NB4 (cell line): ENCODE results near the gene ABHD18.
"Not testable (repeated sequence)": the region's sequence is repeated elsewhere in the genome, so short reads cannot be mapped to it uniquely, and the experiment has no call there.

Source experiments
- POLR2A ChIP-seq: IDR thresholded peaks from 2 replicates; pipeline ENCODE4 v1.6.1; 2011; ENCODE audit warnings: mild to moderate bottlenecking; ENCODE audit not compliant: insufficient read length; ENCODE audit errors: extremely low read depth
- TF ChIP-seq, protein P1 (sequence below): IDR thresholded peaks from one replicate; pipeline ENCODE4 v1.5.1; 2012; ENCODE audit warnings: low read depth, low read length

DNA sequence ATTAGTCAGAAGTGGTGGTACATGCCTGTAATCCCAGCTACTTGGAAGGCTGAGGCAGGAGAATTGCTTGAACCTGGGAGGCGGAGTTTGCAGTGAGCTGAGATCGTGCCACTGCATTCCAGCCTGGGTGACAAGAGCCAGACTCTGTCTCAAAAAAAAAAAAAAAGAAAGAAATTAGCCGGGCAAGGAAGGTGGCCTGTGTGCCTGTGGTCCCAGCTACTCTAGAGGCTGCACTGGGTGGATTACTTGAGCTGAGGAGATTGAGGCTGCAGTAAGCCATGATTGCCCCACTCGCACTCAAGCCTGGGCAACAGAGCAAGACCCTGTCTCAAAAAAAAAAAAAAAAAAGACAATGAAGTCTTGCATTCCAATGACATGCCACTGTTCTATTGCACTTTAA is 5.7 kb downstream of the ABHD18 start:
- TF ChIP-seq, protein P1, sequence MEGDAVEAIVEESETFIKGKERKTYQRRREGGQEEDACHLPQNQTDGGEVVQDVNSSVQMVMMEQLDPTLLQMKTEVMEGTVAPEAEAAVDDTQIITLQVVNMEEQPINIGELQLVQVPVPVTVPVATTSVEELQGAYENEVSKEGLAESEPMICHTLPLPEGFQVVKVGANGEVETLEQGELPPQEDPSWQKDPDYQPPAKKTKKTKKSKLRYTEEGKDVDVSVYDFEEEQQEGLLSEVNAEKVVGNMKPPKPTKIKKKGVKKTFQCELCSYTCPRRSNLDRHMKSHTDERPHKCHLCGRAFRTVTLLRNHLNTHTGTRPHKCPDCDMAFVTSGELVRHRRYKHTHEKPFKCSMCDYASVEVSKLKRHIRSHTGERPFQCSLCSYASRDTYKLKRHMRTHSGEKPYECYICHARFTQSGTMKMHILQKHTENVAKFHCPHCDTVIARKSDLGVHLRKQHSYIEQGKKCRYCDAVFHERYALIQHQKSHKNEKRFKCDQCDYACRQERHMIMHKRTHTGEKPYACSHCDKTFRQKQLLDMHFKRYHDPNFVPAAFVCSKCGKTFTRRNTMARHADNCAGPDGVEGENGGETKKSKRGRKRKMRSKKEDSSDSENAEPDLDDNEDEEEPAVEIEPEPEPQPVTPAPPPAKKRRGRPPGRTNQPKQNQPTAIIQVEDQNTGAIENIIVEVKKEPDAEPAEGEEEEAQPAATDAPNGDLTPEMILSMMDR, result not testable (repeated sequence)
- not testable (repeated sequence) for TF ChIP-seq POLR2A
